Liver (tissue), 9 donors: ENCODE data around the gene COL15A1. TPM values are rescaled to one million over a fixed set of nuclear protein-coding genes. Genes with fewer than 3 reads are reported as not detected.

Source experiments
- DNase-seq: peaks from one replicate; pipeline ENCODE4 v3.0.0-alpha.2; 2017; ENCODE audit warnings: low spot score
- H3K27ac ChIP-seq, 2 donors: one replicate each; pipeline ENCODE4 v1.7.0; 2013; ENCODE audit warnings: inconsistent platforms in 2 of 2, low read length in 2 of 2, control low read depth in 1 of 2, low read depth in 1 of 2, mild to moderate bottlenecking in 1 of 2
- H3K27me3 ChIP-seq, 4 donors: one replicate each; pipeline versions ENCODE4 v1.6.1 to v1.7.0; 2013; ENCODE audit warnings: low read length in 3 of 4, inconsistent platforms in 1 of 4, mild to moderate bottlenecking in 1 of 4, moderate library complexity in 1 of 4; ENCODE audit not compliant: control insufficient read depth in 4 of 4, insufficient read depth in 4 of 4
- H3K36me3 ChIP-seq, 4 donors: one replicate each; pipeline versions ENCODE4 v1.6.1 to v1.7.0; 2013; ENCODE audit warnings: low read length in 3 of 4, mild to moderate bottlenecking in 3 of 4, low read depth in 1 of 4, moderate library complexity in 1 of 4; ENCODE audit not compliant: control insufficient read depth in 4 of 4, insufficient read depth in 3 of 4
- H3K4me1 ChIP-seq, 4 donors: one replicate each; pipeline versions ENCODE4 v1.6.1 to v1.7.0; 2013; ENCODE audit warnings: low read length in 3 of 4, mild to moderate bottlenecking in 3 of 4, moderate library complexity in 1 of 4; ENCODE audit not compliant: control insufficient read depth in 4 of 4, insufficient read depth in 4 of 4
- H3K4me3 ChIP-seq, 3 donors: one replicate each; pipeline versions ENCODE4 v1.6.1 to v1.7.0; 2013; ENCODE audit warnings: low read length in 3 of 3, control low read depth in 1 of 3, low read depth in 1 of 3, mild to moderate bottlenecking in 1 of 3
- H3K9ac ChIP-seq, 2 donors: one replicate each; pipeline ENCODE4 v1.7.0; 2013; ENCODE audit warnings: low read length in 2 of 2, mild to moderate bottlenecking in 2 of 2, moderate library complexity in 2 of 2, control low read depth in 1 of 2, low read depth in 1 of 2
- H3K9me3 ChIP-seq, 4 donors: one replicate each; pipeline versions ENCODE4 v1.6.1 to v1.7.0; 2013; ENCODE audit warnings: low read length in 3 of 4; ENCODE audit not compliant: control insufficient read depth in 4 of 4
- ATF3 ChIP-seq: IDR thresholded peaks from 2 replicates; pipeline ENCODE4 v1.6.1; 2016; ENCODE audit warnings: antibody characterized with exemption
- CTCF ChIP-seq: fragments of 150-350 bp; IDR thresholded peaks from 2 replicates; pipeline ENCODE4 v1.5.1; 2017; ENCODE audit warnings: improper control_type of control experiment, low read depth, low read length; ENCODE audit not compliant: missing input control
- EGR1 ChIP-seq, 2 donors: IDR thresholded peaks; 2 replicates each; pipeline ENCODE4 v1.6.1; 2016 to 2018; ENCODE audit warnings: antibody characterized with exemption in 2 of 2, low read depth in 2 of 2
- FOXA2 ChIP-seq: IDR thresholded peaks from 2 replicates; pipeline ENCODE4 v1.6.1; 2016; ENCODE audit warnings: antibody characterized with exemption
- GABPA ChIP-seq, 2 donors: IDR thresholded peaks in 1 of 2; conservative IDR thresholded peaks in 1 of 2; 2 replicates each; pipeline ENCODE4 v1.6.1; 2016; ENCODE audit warnings: antibody characterized with exemption in 2 of 2, mild to moderate bottlenecking in 1 of 2, moderate library complexity in 1 of 2
- HNF4A ChIP-seq, 2 donors: conservative IDR thresholded peaks; 2 replicates each; pipeline ENCODE4 v1.6.1; 2016; ENCODE audit warnings: antibody characterized with exemption in 2 of 2, mild to moderate bottlenecking in 2 of 2
- HNF4G ChIP-seq: IDR thresholded peaks from 2 replicates; pipeline ENCODE4 v1.6.1; 2016; ENCODE audit warnings: antibody characterized with exemption
- JUND ChIP-seq, 2 donors: IDR thresholded peaks; 2 replicates each; pipeline ENCODE4 v1.6.1; 2016; ENCODE audit warnings: antibody characterized with exemption in 2 of 2
- NR2F2 ChIP-seq: IDR thresholded peaks from 2 replicates; pipeline ENCODE4 v1.6.1; 2016; ENCODE audit warnings: antibody characterized with exemption
- RAD21 ChIP-seq, 2 donors: IDR thresholded peaks; 2 replicates each; pipeline ENCODE4 v1.6.1; 2016; ENCODE audit warnings: antibody characterized with exemption in 2 of 2, mild to moderate bottlenecking in 2 of 2
- REST ChIP-seq: IDR thresholded peaks from 2 replicates; pipeline ENCODE4 v1.6.1; 2016; ENCODE audit warnings: antibody characterized with exemption, mild to moderate bottlenecking
- RXRA ChIP-seq, 2 donors: IDR thresholded peaks; 2 replicates each; pipeline ENCODE4 v1.6.1; 2017 to 2018; ENCODE audit warnings: antibody characterized with exemption in 2 of 2, mild to moderate bottlenecking in 1 of 2
- TAF1 ChIP-seq: conservative IDR thresholded peaks from 2 replicates; pipeline ENCODE4 v1.6.1; 2016; ENCODE audit warnings: antibody characterized with exemption, mild to moderate bottlenecking
- YY1 ChIP-seq: IDR thresholded peaks from 2 replicates; pipeline ENCODE4 v1.6.1; 2016; ENCODE audit warnings: antibody characterized with exemption, mild to moderate bottlenecking
- ZBTB33 ChIP-seq: IDR thresholded peaks from 2 replicates; pipeline ENCODE4 v1.6.1; 2016; ENCODE audit warnings: antibody characterized with exemption
- WGBS: extraction: QIAGEN DNeasy Blood & Tissue Kit; methylation state at CpG from one replicate; pipeline ENCODE4 v1.1.7; 2013; 5-methylcytosine and 5-hydroxymethylcytosine counted together
- polyA plus RNA-seq, 2 donors: library from polyadenylated mRNA; stranded (reverse) in 1 of 2; unstranded in 1 of 2; fragments of 200-250 nt in 1 of 2; fragments of >200 nt in 1 of 2; fragmentation: Nextera tagmentation in 1 of 2; extraction: Ambion mirVana in 1 of 2; gene quantifications; one replicate each; pipeline versions ENCODE4 v1.2.1 to v1.2.3, GENCODE V29; 2013 to 2015
- total RNA-seq, 2 donors: library from RNA; depleted of rRNA; stranded (reverse); fragments of >200 nt; gene quantifications; one replicate each; pipeline ENCODE4 v1.2.3, GENCODE V29; 2014
- donor health status: healthy.
- donor health status: healthy.
- donor health status: healthy.
- donor health status: healthy.
- donor health status: healthy.

The COL15A1 gene
- total and polyA plus RNA-seq, 4 donors: 0.10 to 0.42 (median 0.24) TPM

GRCh38 chr9:99019510-99020331 lies 76.0 kb downstream of the COL15A1 start:
- DNase-seq: no peak
- H3K27me3 ChIP-seq: peaks cover 0 to 2% (median 0%) of the 10 kb centered on the region in 4 donors
- TF ChIP-seq JUND (IDR thresholded peaks at IDR 0.05) (no peak), EGR1 (IDR thresholded peaks at IDR 0.05; ENCODE audit: low read depth in 2 of 2) (no peak), RAD21 (IDR thresholded peaks at IDR 0.05) (no peak), HNF4G (no peak), ATF3 (no peak), HNF4A (conservative IDR thresholded peaks at IDR 0.05) (no peak)
- H3K9ac ChIP-seq: no peak overlapping the region
- H3K4me1 ChIP-seq: no peaks in the 10 kb centered on the region
- H3K36me3 ChIP-seq: no peaks in the 10 kb centered on the region
- no peak overlapping the region for H3K27ac ChIP-seq
- no peak overlapping the region for H3K4me3 ChIP-seq
- no peaks in the 10 kb centered on the region for H3K9me3 ChIP-seq
- 83% methylated on average over 4 of the region's 4 CpGs for WGBS

GRCh38 chr9:99020786-99021436 lies 77.2 kb downstream of the COL15A1 start:
- no peaks in the 10 kb centered on the region for H3K4me1 ChIP-seq
- no peak overlapping the region for H3K9ac ChIP-seq
- no peaks in the 10 kb centered on the region for H3K36me3 ChIP-seq
- peaks cover 0 to 2% (median 0%) of the 10 kb centered on the region in 4 donors for H3K27me3 ChIP-seq
- WGBS: 88% methylated on average over 8 of the region's 8 CpGs
- H3K27ac ChIP-seq: no peak overlapping the region
- DNase-seq: no peak
- no peak overlapping the region for H3K4me3 ChIP-seq
- no peaks in the 10 kb centered on the region for H3K9me3 ChIP-seq
- TF ChIP-seq ZBTB33: no peak
- TF ChIP-seq RAD21 (IDR thresholded peaks at IDR 0.05): no peak
- no peak for TF ChIP-seq CTCF
- TF ChIP-seq FOXA2: no peak
- no peak for TF ChIP-seq HNF4G

GRCh38 chr9:99021512-99021911 lies 77.8 kb downstream of the COL15A1 start:
- 84% methylated on average over 3 of the region's 3 CpGs for WGBS
- peaks cover 0 to 2% (median under 1%) of the 10 kb centered on the region in 4 donors for H3K27me3 ChIP-seq
- H3K9me3 ChIP-seq: no peaks in the 10 kb centered on the region
- no peak overlapping the region for H3K4me3 ChIP-seq
- no peak overlapping the region for H3K9ac ChIP-seq
- TF ChIP-seq GABPA (IDR thresholded peaks at IDR 0.05 in 1 of 2, conservative IDR thresholded peaks at IDR 0.05 in 1 of 2) (no peak), HNF4G (no peak), RXRA (IDR thresholded peaks at IDR 0.05) (no peak), RAD21 (IDR thresholded peaks at IDR 0.05) (no peak), HNF4A (conservative IDR thresholded peaks at IDR 0.05) (no peak), REST (no peak), YY1 (no peak), JUND (IDR thresholded peaks at IDR 0.05) (no peak), NR2F2 (no peak), TAF1 (no peak)
- no peaks in the 10 kb centered on the region for H3K36me3 ChIP-seq
- H3K27ac ChIP-seq: no peak overlapping the region
- no peaks in the 10 kb centered on the region for H3K4me1 ChIP-seq
- no peak for DNase-seq
